GM21723 (cell line): Measurements from ENCODE around the gene ASAH2.
A peak's percentile ranks its signal among the peaks of the same experiment; 100 is the strongest.
"Not testable (repeated sequence)": the region's sequence is repeated elsewhere in the genome, so short reads cannot be mapped to it uniquely, and the experiment has no call there.

Experiments
- ATAC-seq: cut with Tn5 transposase; IDR thresholded peaks from one replicate; pipeline ENCODE4 v1.9.1; 2021; ENCODE audit warnings: mild to moderate bottlenecking, moderate library complexity; ENCODE audit not compliant: unreplicated experiment

ASAH2 gene

DNA sequence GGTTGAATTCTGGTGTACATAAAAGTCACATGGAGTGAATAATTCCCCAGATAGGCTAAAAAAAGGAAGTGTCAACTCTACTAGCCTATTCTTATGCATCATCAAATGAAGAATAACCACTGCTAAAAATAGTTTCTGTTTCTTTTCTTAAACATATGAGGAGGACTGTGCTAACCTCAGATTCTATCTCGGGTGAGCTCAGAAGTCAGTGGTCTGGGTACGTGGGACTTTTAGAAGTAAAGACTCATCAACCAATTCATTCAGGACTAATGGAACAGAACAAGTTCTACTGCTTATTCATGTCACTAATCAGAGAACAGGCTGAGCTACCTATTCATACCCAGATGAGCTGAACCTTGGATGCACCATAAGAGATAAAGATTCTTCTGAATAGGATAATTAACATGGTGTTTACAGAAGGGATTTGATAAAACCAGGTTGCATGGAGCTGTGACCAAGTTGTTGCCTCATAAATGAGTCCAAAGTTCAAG, 9.5 kb upstream of the ASAH2 start:
- peak; percentile 99 for ATAC-seq

DNA sequence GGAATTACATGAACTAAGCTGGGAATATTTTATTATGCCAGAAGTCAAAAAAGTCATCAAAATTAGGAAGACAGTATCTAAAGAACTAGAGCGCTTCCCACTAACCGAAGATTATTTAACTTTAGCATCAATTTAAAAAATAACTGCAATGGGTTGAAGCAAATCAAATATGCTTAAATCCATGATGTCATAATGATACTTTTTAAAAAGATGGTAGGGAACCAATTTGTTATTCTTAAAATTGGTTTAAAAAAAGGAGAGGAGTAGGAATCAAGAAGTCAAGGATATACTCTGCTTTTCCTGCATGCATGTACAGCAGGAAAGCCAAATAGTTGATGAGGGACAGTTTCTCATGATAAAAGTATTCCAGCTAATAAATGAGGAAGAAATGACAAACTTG, 3.2 kb upstream of the ASAH2 start:
- no peak for ATAC-seq

DNA sequence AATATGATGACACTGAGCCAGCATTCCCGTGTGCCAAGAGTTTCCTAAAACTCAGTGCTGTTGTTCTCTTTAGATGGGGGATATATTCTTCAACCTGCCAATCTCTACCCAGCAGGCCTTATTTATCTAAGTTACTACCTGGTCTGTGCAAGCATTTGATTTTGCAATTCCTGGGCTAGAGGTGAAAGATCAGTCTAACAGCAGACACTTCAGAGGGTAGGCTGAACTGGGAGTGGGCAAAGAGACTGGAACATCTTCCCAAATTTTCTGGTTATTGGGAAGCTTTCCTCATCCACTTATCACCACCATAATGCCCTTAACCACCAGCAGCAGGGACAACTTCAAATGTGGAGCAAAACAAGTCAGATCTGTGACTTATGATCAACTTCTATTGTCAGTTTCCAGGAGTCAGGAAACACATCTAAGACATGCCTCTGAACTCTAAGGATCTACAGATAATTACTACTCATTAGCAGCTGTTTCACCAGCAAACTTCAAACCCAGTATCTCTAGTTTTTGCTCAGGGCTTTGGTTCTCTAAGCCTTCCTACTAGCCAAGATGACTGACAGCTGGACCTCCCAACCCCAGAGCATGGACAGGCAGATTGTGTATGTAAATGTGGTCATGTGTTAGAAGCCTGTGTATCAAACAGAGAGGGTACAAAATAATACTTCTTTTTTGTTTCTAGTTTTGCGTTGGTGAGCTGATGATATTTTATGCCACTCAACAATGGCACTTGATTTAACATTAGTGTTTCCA, 1.0 kb downstream of the ASAH2 start:
- no peak for ATAC-seq

DNA sequence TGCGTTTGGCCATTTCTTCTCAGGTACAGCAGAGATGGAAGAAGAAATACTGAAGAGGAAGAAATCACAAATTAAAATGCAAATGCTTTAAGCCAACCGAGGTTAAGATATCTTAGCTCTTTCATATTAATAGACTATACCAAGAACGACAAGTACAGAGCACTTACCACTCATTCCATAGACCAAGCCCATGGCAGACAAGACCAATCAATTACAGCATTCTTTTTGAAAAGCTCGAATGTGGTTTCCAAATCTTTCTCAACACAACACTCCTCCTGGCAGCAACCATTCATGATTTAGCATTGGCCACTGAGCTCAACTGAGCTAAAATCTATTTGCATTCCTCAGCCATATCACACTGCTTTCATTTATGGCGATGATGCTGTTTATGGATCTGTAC, 2.7 kb downstream of the ASAH2 start:
- no peak for ATAC-seq

DNA sequence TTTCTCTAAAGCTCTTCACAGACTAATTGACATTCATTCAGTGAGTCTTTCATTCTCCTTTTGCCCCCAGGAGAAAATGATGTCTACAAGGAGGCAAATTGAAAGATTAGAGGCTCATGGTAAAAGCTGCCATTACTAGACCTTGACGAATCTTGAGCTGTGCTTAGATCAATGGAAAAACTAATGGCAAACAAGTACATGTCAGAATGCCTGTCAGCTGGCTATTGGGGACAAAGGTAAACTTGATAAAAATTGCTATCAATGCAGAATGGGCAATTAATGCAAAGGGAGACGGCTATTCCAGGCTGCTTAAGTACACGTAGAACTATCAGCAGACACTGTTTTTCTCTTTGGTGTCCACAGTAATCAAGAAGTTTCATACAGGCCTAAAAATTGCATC, 3.3 kb downstream of the ASAH2 start:
- no peak for ATAC-seq

DNA sequence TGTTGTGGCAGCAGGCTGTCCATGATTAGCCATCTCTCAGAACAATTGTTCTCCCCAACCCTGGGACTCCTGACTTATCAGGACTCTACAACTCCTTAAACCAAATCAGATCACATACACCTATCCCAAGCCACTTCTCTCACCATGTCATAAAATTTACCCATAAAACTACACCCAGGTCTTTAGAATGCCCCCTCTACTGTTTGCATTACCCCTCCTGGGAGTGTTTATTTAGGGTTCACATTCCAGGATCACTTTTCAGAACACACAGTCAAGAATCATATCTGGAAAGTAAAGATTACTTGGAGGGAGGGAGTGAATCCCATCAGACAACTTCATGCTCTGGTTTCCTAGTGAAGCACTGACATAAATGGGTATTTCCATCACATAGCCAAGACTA, 7.1 kb downstream of the ASAH2 start:
- ATAC-seq: no peak

DNA sequence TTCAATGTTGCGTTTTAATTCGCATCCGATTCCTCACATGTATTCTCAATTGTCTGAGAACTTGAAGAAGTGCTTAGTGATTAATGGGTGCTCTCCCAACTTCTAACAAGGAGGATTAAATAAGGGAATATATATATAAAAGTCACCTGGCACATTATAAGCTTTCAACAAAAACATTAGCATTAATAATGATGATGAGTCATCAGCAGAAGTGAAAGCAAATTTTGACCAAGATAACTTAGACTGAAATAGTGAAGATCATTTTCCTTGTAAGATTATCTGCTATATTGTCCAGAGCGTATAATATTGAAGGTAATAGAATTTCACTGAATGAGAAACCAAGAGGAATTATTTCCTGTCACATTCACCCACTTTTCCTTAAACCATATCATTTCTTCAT, 8.5 kb downstream of the ASAH2 start:
- no peak for ATAC-seq

DNA sequence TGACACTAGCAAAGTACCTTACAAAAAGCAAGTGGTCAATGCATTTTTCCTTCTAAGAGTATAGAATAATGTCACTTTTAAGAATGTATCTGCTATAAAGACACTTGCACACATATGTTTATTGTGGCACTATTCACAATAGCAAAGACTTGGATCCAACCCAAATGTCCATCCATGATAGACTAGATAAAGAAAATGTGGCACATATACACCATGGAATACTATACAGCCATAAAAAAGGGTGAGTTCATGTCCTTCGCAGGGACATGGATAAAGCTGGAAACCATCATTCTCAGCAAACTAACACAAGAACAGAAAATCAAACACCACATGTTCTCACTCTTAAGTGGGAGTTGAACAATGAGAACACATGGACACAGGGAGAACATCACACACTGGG, 9.8 kb downstream of the ASAH2 start:
- ATAC-seq: not testable (repeated sequence)

DNA sequence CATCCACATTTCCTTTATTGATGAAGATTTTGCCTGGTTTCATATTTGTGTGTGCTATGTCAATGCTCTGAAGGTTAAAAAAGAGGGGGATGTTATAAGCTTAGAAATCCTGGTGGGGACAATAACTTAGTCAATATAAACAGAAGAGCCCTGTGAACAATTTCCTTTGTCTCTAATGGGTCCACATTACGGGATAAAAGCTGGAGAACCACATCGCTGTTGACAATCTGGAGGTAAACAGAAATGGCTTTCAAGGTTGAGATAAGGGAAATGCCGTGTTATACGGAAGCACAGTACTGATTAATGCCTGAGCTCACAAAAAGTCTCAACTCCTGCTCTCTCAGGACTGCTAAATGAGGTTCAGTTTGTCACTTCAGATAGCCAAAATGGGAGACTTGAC, 16.8 kb downstream of the ASAH2 start:
- ATAC-seq: no peak

DNA sequence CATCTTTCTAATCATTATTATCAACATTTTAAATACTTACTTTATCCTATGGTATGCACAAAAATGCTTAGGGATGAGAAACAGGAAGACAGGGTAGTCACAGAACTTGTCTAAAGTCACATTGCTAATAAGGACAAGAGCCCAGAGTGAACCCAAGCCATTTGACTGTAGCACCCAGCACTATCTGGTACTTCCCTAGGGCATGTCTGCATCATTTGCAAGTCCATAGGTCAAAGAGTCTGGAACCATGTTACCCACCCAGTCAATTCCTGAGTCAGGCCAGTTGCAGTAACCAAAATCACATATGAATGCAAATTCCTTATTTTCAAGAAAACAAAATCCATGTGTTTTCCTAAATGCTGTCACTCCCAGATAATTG, 19.1 kb downstream of the ASAH2 start:
- ATAC-seq: no peak

DNA sequence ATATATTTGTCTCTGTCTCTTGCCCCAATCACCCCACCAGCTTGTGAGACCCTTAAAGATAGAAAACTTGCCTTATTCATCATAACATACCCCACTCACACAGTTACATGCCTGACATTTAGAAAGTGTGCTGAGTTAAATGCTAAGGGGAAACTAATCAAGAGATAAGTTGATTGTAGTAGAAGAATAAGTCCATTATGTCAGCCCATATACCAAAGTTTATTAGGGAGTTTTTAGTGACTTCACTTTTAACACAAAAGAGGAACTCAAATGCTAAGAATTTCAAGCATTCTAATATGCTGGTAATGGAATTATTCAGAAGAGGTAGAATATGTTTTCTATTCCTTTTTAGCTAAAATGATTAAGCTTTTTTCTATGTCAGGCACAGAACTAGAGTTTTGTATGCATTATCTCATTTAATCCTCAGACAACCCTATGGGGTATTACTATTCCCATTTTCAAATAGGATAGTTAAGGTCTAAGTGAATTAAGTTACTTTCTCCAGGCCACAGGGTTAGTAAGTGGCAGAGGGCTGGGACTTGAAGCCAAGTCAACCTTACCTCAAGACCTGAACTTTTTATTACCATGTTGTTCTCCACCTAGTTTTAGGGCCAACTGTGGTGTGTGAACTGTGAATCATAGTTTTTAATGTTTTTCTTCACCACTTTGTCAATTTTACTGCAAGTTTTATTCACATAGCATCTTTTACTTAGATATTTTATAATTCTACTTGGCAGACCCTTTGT, 19.6 kb downstream of the ASAH2 start:
- no peak for ATAC-seq

DNA sequence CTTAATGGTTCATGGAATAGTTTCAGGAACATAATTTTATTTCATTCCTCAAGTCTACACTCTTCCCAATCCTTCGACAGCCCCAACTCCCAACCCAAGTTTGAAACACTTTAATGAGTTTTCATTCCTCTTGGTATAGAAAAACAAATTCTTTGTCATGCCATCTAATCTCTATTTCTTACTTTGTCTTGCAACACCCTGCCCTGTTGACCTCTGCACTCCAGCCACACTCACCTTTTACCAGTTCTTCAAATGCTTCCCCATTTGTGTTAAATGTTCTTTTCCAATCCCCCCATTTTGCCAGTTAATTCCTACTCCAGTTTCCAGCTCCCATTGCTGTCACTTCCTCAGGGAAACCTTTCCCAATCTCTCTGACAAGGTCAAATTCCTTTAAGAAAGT, 21.9 kb downstream of the ASAH2 start:
- ATAC-seq: no peak

DNA sequence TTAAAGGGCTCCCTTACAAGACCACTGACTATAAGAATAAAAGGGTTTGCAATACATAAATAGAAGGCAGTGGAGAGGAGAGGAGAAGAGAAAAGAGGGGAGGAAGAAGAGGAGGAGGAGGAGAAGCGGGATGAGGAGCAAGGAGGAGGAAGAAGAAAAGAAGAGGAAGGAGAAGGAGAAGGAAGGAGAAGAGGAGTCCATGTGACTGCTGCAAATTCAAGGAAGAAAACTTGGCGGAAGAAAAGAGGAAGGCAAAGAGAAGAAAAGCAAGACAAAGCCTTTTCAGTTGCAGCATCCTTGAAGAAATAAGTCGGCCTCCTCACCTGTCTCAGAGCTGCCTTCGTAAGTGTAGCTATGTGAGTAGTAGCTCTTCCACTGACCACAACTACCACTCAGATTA, 22.6 kb downstream of the ASAH2 start:
- ATAC-seq: no peak

DNA sequence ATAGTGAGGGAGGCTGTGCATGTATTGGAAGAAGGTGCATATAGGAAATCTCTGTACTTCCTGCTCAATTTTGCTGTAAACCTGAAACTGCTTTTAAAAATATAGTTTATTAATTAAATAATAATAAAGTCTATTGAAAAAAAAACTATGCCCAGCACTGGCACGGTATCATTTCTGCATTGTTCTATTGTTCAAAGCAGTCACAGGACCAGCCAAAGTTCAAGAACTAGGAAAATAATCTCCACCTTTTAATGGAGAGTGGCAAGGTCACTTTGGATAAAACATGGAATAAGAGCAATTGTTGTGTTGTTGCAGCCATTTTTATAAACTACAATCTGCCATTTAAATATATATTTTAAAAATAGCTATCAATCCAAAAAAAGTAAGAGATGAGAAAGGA, 24.7 kb downstream of the ASAH2 start:
- no peak for ATAC-seq

DNA sequence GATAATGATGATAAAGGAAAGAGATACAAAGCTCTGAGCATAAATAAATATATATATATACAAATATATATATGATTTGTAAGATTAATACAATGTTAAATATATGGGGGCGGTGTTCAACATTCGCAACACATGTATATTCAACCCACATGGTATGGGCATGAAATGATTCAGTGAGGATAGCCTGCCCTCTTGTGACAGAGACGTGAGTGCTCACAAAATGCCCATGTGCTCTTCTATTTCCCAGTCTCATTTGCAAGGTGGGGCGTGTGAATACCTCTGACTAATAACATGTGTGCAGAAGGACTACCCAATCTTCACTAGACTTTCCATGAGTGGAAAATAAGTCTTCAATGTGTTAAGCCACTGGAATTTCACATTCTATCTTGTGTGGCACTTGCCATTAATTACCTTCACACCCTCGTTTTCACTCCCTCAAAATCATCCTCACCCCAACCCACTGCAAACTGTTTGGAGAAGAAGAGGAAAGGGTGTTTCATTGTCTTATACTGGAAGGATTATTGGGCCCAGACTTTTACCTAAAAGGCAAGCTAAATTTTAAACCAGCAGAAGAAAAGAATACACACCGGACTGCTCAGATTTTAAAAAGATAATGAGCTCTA, 26.9 kb downstream of the ASAH2 start:
- peak; percentile 93 for ATAC-seq

DNA sequence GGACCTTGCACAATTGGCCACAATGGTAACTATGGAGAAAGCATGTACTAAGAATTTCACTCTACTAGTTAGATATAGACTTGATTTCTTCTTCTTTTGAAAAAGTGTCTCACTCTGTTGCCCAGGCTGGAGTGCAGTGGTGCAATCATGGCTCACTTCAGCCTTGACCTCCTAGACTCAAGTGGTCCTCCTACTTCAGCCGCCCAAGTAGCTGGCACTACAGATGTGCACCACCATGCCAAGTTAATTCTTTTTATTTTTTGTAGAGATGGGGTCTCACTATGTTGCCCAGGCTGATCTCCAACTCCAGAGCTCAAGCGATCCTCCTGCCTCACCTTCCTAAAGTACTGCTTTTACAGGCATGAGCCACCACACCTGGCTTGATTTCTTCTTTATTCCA, 29.1 kb downstream of the ASAH2 start:
- no peak for ATAC-seq

DNA sequence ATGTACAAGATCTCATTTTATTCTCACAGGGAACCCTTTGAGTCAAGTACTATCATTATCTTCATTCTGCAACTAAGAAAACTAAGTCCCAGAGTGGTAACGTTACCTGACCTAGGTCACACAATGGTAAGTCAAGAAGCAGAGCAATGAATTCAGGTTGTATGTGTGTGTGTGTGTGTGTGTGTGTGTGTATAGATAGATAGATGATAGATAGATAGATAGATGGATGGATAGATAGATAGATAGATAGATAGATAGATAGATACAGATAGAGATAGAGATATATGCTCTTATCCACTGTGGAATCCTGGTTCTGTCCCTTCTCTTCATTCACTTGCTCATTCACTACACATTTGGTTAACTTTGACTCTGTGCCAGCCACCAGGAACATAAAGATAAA, 29.8 kb downstream of the ASAH2 start:
- ATAC-seq: no peak

DNA sequence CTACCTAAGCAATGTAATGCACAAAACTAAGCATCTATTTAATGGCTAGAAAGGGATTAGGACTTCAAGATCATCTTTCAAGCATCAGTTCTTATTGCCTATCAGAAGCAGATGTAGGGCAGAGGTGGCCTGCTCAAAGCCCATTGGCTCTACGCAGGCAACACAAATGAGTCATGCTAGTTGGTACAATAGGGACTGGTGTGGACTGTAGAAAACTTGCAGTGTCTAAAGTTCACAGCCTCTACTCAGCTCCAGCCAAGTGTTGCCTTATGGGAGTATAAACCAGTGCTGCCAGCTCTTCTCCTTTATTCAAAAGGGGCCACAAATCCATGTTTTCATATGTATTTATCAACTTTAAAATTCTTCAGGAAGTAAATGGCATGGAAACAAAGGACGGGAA, 31.7 kb downstream of the ASAH2 start:
- no peak for ATAC-seq

DNA sequence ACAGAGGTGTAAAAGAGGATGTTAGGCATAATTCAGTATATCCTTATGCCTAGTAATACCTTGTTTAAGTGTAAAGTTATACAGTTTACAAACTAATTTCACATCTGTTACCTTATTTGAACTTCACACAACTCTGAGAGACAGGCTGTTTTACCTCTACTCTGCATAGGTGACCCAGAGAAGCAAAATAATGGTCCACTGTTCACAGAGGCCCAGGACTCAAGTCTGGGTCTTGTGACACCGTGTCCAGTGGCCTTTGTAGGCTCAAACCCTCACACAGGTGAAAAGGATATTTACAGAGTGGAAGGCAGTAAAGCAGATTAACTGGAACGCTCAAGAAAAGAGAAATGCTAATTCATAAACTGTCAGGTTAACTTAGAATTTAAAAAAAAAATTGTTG, 32.1 kb downstream of the ASAH2 start:
- ATAC-seq: no peak

DNA sequence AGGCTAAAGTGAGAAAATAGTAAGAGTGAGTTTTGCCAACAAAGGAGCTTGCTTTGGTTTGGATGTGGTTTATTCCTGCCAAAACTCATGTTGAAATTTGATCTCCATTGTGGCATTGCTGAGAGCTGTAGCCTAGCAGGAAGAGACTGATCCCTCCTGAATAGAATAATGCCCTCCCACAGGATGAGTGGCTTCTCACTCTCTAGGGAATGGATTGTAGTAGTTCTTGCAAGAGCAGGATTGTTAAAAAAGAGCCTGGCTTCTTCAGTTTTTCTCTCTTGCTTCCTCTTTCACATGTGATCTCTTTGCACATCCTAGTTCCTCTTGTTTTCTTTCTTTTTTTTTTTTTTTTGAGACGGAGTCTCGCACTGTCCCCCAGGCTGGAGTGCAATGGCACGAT, 34.4 kb downstream of the ASAH2 start:
- ATAC-seq: no peak

DNA sequence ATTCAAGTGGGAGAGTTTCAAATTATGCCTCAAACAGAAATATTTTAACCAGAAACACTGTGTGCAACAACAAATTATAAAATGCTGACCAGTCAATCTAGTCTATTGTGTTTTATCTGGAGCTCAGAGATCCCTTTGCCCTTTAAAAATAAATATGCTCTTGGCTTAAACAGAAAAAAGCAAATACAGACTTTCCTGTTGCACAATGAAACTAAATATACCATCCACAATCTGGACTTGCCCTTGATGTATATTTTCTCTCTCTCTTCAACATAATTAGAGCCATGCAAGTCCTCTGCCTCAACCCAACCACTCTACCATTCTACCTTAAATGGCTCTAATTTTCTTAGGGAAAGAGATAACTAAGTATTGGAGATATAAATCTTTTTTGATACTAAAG, 34.9 kb downstream of the ASAH2 start:
- ATAC-seq: no peak

DNA sequence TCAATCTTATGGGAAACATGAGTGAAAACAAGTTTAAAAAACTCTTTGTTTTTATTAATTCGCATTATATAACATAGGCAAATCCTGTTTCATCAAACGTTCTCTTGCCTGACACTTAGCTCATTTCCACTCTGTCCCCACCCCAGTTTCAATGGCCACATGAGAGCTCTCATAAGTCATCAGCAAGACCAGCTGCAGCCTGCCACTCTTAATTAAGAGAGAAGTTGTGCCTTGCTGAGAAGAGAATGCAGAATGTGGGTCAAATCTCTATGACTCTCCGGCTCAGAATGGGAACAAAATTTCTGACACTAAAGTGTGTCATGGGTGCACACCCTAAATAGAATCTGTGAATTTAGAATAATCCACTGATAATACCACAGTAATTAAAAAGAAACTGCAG, 39.6 kb downstream of the ASAH2 start:
- no peak for ATAC-seq
